ENCODE results near the gene TBC1D3B. TPM values are rescaled to one million over a fixed set of nuclear protein-coding genes. Genes with fewer than 3 reads are reported as not detected.

Gene TBC1D3B
- total and polyA plus RNA-seq, 10 of the 15 experiments (the other 5 are each of a cell fraction or from before 2014, with no cell fraction given) = 0.67 to 8.5 (median 1.7) TPM; not detected in 2

- TF ChIP-seq TBL1XR1 (IDR thresholded peaks at IDR 0.05; ENCODE audit: low read depth, low read length) = 0 out of 2 replicates have a peak, but pooled peaks have one; percentile 69
- no peak for TF ChIP-seq ESRRA (IDR thresholded peaks at IDR 0.05; ENCODE audit: low read length)
- no peak for TF ChIP-seq CBX5 (IDR thresholded peaks at IDR 0.05; ENCODE audit: low read depth)
- no peak for TF ChIP-seq E2F4 (IDR thresholded peaks at IDR 0.05; ENCODE audit: low read depth, low read length)
- TF ChIP-seq NKRF (conservative IDR thresholded peaks at IDR 0.05) = no peak
- TF ChIP-seq SKIL (IDR thresholded peaks at IDR 0.05; ENCODE audit: low read depth, poor library complexity, severe bottlenecking) = no peak
- TF ChIP-seq BCL3 (IDR thresholded peaks at IDR 0.05; ENCODE audit: borderline replicate concordance, insufficient read depth, low read depth, low read length, poor library complexity, severe bottlenecking) = peak; percentile 40
- TF ChIP-seq BACH1 (IDR thresholded peaks at IDR 0.05; ENCODE audit: borderline replicate concordance) = no peak; the same call in 1 of the 2 replicates
- peak; percentile 73 for TF ChIP-seq EED (IDR thresholded peaks at IDR 0.05; ENCODE audit: low read depth)
- TF ChIP-seq RCOR1 (conservative IDR thresholded peaks at IDR 0.05; ENCODE audit: low read depth, low read length) = no peak
- TF ChIP-seq REST (IDR thresholded peaks at IDR 0.05; ENCODE audit: low read depth, low read length) = no peak
- no peak for TF ChIP-seq HCFC1 (IDR thresholded peaks at IDR 0.05; ENCODE audit: low read length)
- no peak for TF ChIP-seq E4F1 (IDR thresholded peaks at IDR 0.05; ENCODE audit: borderline replicate concordance, partially characterized antibody)
- no peak for TF ChIP-seq STAT1 (conservative IDR thresholded peaks at IDR 0.05)
These were observed 58.7 kb downstream of the TBC1D3B start (continued) for GRCh38 chr17:36117505-36118382.
